HEK293 (cell line): ENCODE data around the gene ENDOD1.

ENCODE experiments used
- CTCF ChIA-PET: fragments of 350-600 bp; formaldehyde crosslinking; extraction: SDS; loops from one replicate; lab custom pipeline; 2021; ENCODE audit warnings: antibody characterized with exemption; lab: Yijun Ruan, JAX
- POLR2A ChIA-PET: fragments of 300-600 bp; formaldehyde crosslinking; extraction: SDS; loops from one replicate; lab custom pipeline; 2020; ENCODE audit warnings: antibody characterized with exemption, inconsistent platforms; lab: Yijun Ruan, JAX
- H3K27ac ChIP-seq: fragments of 200-500 bp; sonication (Bioruptor generic); 2 replicates; pipeline ENCODE4 v1.5.1; 2014; ENCODE audit warnings: low read depth, low read length, control low read depth, inconsistent platforms; ENCODE audit errors: extremely low read depth
- H3K36me3 ChIP-seq, 2 experiments: fragments of 200-500 bp in 1 of 2; sonication (Bioruptor generic) in 1 of 2; 1 replicate in 1 of 2; 2 replicates in 1 of 2; pipeline ENCODE4 v1.5.1; 2014 to 2017; ENCODE audit warnings: inconsistent platforms in 2 of 2, low read length in 2 of 2; ENCODE audit not compliant: control insufficient read depth in 2 of 2, insufficient read depth in 1 of 2
- H3K4me1 ChIP-seq: fragments of 200-500 bp; sonication (Bioruptor generic); 2 replicates; pipeline ENCODE4 v1.5.1; 2014; ENCODE audit warnings: mild to moderate bottlenecking, low read length, inconsistent platforms; ENCODE audit not compliant: control insufficient read depth, insufficient read depth
- H3K4me3 ChIP-seq: 2 replicates; pipeline ENCODE4 v1.5.1; 2011; ENCODE audit warnings: low read depth, mild to moderate bottlenecking, control low read depth, low read length, moderate library complexity
- H3K9me3 ChIP-seq: fragments of 200-500 bp; sonication (Bioruptor generic); 2 replicates; pipeline ENCODE4 v1.5.1; 2014; ENCODE audit warnings: low read depth, low read length, inconsistent platforms; ENCODE audit not compliant: control insufficient read depth, insufficient read depth
- CTCF ChIP-seq: fragments of 450-650 bp; formaldehyde crosslinking; IDR thresholded peaks from 2 replicates; pipeline ENCODE4 v1.5.1; 2016; ENCODE audit warnings: missing biosample characterization, missing genetic modification characterization
- ELK4 ChIP-seq: IDR thresholded peaks from 2 replicates; pipeline ENCODE4 v1.6.1; 2011; ENCODE audit warnings: mild to moderate bottlenecking, low read depth, low read length, borderline replicate concordance
- GLI4 ChIP-seq: fragments of 450-650 bp; formaldehyde crosslinking; IDR thresholded peaks from 2 replicates; pipeline ENCODE4 v1.5.1; 2016; ENCODE audit warnings: missing biosample characterization, missing genetic modification characterization
- IKZF3 ChIP-seq: fragments of 450-650 bp; IDR thresholded peaks from 2 replicates; pipeline ENCODE4 v1.5.0; 2018; ENCODE audit warnings: missing biosample characterization, mild to moderate bottlenecking, missing genetic modification characterization, moderate library complexity
- KLF10 ChIP-seq: fragments of 450-650 bp; IDR thresholded peaks from 2 replicates; pipeline ENCODE4 v1.5.1; 2018; ENCODE audit warnings: missing biosample characterization, mild to moderate bottlenecking, missing genetic modification characterization
- KLF16 ChIP-seq: fragments of 450-650 bp; formaldehyde crosslinking; IDR thresholded peaks from 2 replicates; pipeline ENCODE4 v1.5.1; 2017; ENCODE audit warnings: missing biosample characterization, missing genetic modification characterization
- SCRT2 ChIP-seq: fragments of 450-650 bp; formaldehyde crosslinking; IDR thresholded peaks from 2 replicates; pipeline ENCODE4 v1.5.1; 2016; ENCODE audit warnings: missing biosample characterization, missing genetic modification characterization
- SETDB1 ChIP-seq: IDR thresholded peaks from one replicate; pipeline ENCODE4 v1.6.1; 2017; ENCODE audit warnings: mild to moderate bottlenecking, low read length, moderate library complexity, mixed read lengths; ENCODE audit not compliant: insufficient read length
- TRIM28 ChIP-seq: IDR thresholded peaks from 2 replicates; pipeline ENCODE4 v1.6.1; 2011; ENCODE audit warnings: low read length, control low read depth, borderline replicate concordance
- YY1 ChIP-seq: fragments of 450-650 bp; formaldehyde crosslinking; IDR thresholded peaks from 2 replicates; pipeline ENCODE4 v1.5.1; 2018; ENCODE audit warnings: missing biosample characterization, missing genetic modification characterization
- ZBTB1 ChIP-seq: fragments of 450-650 bp; formaldehyde crosslinking; IDR thresholded peaks from 2 replicates; pipeline ENCODE4 v1.5.1; 2016; ENCODE audit warnings: missing biosample characterization, missing genetic modification characterization
- ZBTB20 ChIP-seq: fragments of 450-650 bp; formaldehyde crosslinking; IDR thresholded peaks from 2 replicates; pipeline ENCODE4 v1.5.1; 2016; ENCODE audit warnings: missing biosample characterization, missing genetic modification characterization
- ZBTB6 ChIP-seq: fragments of 450-650 bp; formaldehyde crosslinking; IDR thresholded peaks from 2 replicates; pipeline ENCODE4 v1.5.1; 2017; ENCODE audit warnings: missing biosample characterization, missing genetic modification characterization
- ZBTB8A ChIP-seq: fragments of 450-650 bp; formaldehyde crosslinking; IDR thresholded peaks from 2 replicates; pipeline ENCODE4 v1.5.1; 2016; ENCODE audit warnings: missing biosample characterization, missing genetic modification characterization
- ZFP37 ChIP-seq: fragments of 450-650 bp; formaldehyde crosslinking; IDR thresholded peaks from 2 replicates; pipeline ENCODE4 v1.5.1; 2016; ENCODE audit warnings: missing biosample characterization, missing genetic modification characterization
- ZNF292 ChIP-seq: fragments of 450-650 bp; formaldehyde crosslinking; IDR thresholded peaks from 2 replicates; pipeline ENCODE4 v1.5.1; 2016; ENCODE audit warnings: low read depth, missing biosample characterization, missing genetic modification characterization, borderline replicate concordance
- ZNF341 ChIP-seq: fragments of 450-650 bp; formaldehyde crosslinking; IDR thresholded peaks from 2 replicates; pipeline ENCODE4; 2016; ENCODE audit warnings: low read depth, missing biosample characterization, missing genetic modification characterization
- ZNF350 ChIP-seq: fragments of 450-650 bp; formaldehyde crosslinking; IDR thresholded peaks from 2 replicates; pipeline ENCODE4 v1.5.0; 2017; ENCODE audit warnings: missing biosample characterization, mild to moderate bottlenecking, missing genetic modification characterization
- ZNF473 ChIP-seq: fragments of 450-650 bp; formaldehyde crosslinking; IDR thresholded peaks from 2 replicates; pipeline ENCODE4 v1.5.1; 2017; ENCODE audit warnings: missing biosample characterization, missing genetic modification characterization
- ZNF518A ChIP-seq: fragments of 450-650 bp; formaldehyde crosslinking; conservative IDR thresholded peaks from 2 replicates; pipeline ENCODE4 v1.5.1; 2016; ENCODE audit warnings: low read depth, missing biosample characterization, missing genetic modification characterization
- ZNF544 ChIP-seq: fragments of 450-650 bp; formaldehyde crosslinking; IDR thresholded peaks from 2 replicates; pipeline ENCODE4 v1.5.0; 2017; ENCODE audit warnings: missing biosample characterization, missing genetic modification characterization
- ZNF561 ChIP-seq: fragments of 450-650 bp; IDR thresholded peaks from 2 replicates; pipeline ENCODE4 v1.5.1; 2018; ENCODE audit warnings: missing biosample characterization, missing genetic modification characterization, borderline replicate concordance
- ZNF596 ChIP-seq: fragments of 450-650 bp; IDR thresholded peaks from 2 replicates; pipeline ENCODE4 v1.5.0; 2018; ENCODE audit warnings: missing biosample characterization, mild to moderate bottlenecking, missing genetic modification characterization, moderate library complexity
- ZSCAN4 ChIP-seq: fragments of 450-650 bp; formaldehyde crosslinking; IDR thresholded peaks from 2 replicates; pipeline ENCODE4 v1.5.1; 2017; ENCODE audit warnings: missing biosample characterization, missing genetic modification characterization
- ZSCAN5A ChIP-seq: fragments of 450-650 bp; formaldehyde crosslinking; IDR thresholded peaks from 2 replicates; pipeline ENCODE4 v1.5.1; 2016; ENCODE audit warnings: missing biosample characterization, missing genetic modification characterization

The ENDOD1 gene

GRCh38 chr11:95089620-95090542 lies at the start of gene ENDOD1 (continued):
- no peak for TF ChIP-seq ZNF518A
- peak; percentile 52; the same call in 1 of the 2 replicates for TF ChIP-seq KLF10
- TF ChIP-seq ZBTB8A (tag by site-specific recombination), result peak; percentile 77
- TF ChIP-seq CTCF, result peak; percentile 72
- TF ChIP-seq ZNF341, result peak; percentile 81
- peak; percentile 92 for TF ChIP-seq SCRT2 (tag by site-specific recombination)
- TF ChIP-seq YY1 (tag by site-specific recombination), result peak; percentile 28; the same call in 1 of the 2 replicates
- no peak for TF ChIP-seq TRIM28
- no peak for TF ChIP-seq ELK4
- 0 out of 2 replicates have a peak, but pooled peaks have one; percentile 8 for TF ChIP-seq IKZF3 (tag by site-specific recombination)
- TF ChIP-seq ZNF561, result peak; percentile 65; the same call in 1 of the 2 replicates
- no peak for TF ChIP-seq GLI4 (tag by site-specific recombination)
- 0 out of 2 replicates have a peak, but pooled peaks have one; percentile 47 for TF ChIP-seq KLF16 (tag by site-specific recombination)
- TF ChIP-seq ZFP37 (tag by site-specific recombination), result 0 out of 2 replicates have a peak, but pooled peaks have one; percentile 41
- TF ChIP-seq ZNF473 (tag by site-specific recombination), result no peak
- TF ChIP-seq ZBTB20 (tag by site-specific recombination), result peak; percentile 90
- TF ChIP-seq, all 188 proteins: peak for 23

- no peaks in the 10 kb centered on the region for H3K4me1 ChIP-seq
- no peaks in the 10 kb centered on the region for H3K9me3 ChIP-seq
- ChIA-PET CTCF (no interaction called here), POLR2A (no interaction called here)
- no peak overlapping the region for H3K27ac ChIP-seq
- H3K36me3 ChIP-seq, result no peaks in the 10 kb centered on the region
- no peak overlapping the region for H3K4me3 ChIP-seq
- TF ChIP-seq ZNF292 (tag by site-specific recombination) (no peak), GLI4 (tag by site-specific recombination) (no peak), YY1 (tag by site-specific recombination) (no peak), ZNF596 (tag by site-specific recombination) (no peak), ZBTB6 (tag by site-specific recombination) (no peak), ZSCAN4 (tag by site-specific recombination) (no peak), ZBTB1 (no peak), ZNF350 (no peak), ZSCAN5A (tag by site-specific recombination) (no peak), ZNF544 (tag by site-specific recombination) (no peak), SETDB1 (no peak)
Measured at GRCh38 chr11:95042239-95042638, 47.4 kb upstream of the ENDOD1 start.
